H1 (cell line): Measurements from ENCODE around the gene LAMB1. TPM values are rescaled to one million over a fixed set of nuclear protein-coding genes. Genes with fewer than 3 reads are reported as not detected.

ENCODE experiments used
- CTCF ChIA-PET: fragments of 300-600 bp; sonication (Branson Sonifier 250); formaldehyde crosslinking; loops from one replicate; lab custom pipeline; 2021; ENCODE audit not compliant: partially characterized antibody; lab: Charles Lee
- POLR2A ChIA-PET: fragments of 300-600 bp; sonication (Branson Sonifier 250); formaldehyde crosslinking; loops from one replicate; lab custom pipeline; 2021; ENCODE audit warnings: inconsistent platforms; ENCODE audit not compliant: partially characterized antibody; lab: Charles Lee
- DNase-seq, 2 experiments: peaks; one replicate each; pipeline versions ENCODE4 v3.0.0 to v3.0.0-alpha.2; 2010 to 2022; ENCODE audit warnings: low spot score in 2 of 2, low read depth in 1 of 2, mixed read lengths in 1 of 2
- FAIRE-seq: peaks from 2 replicates; lab custom pipeline; 2011; peaks lifted over from hg19 to GRCh38; lab: Jason Lieb, UNC
- H2AFZ ChIP-seq: 2 replicates; pipeline ENCODE4 v1.8.1; 2012; ENCODE audit warnings: low read length, inconsistent platforms
- H2AK5ac ChIP-seq: 2 replicates; pipeline ENCODE4 v1.6.1; 2013; ENCODE audit warnings: low read depth, low read length
- H2BK120ac ChIP-seq: replicated peaks from 2 replicates; pipeline ENCODE3; 2013; ENCODE audit warnings: low read depth, low read length, inconsistent platforms
- H2BK12ac ChIP-seq: 2 replicates; pipeline ENCODE4 v1.6.1; 2013; ENCODE audit warnings: low read depth, low read length
- H2BK15ac ChIP-seq: 2 replicates; pipeline ENCODE4 v1.6.1; 2013; ENCODE audit warnings: low read length
- H2BK20ac ChIP-seq: 2 replicates; pipeline ENCODE4 v1.6.1; 2013; ENCODE audit warnings: low read length
- H2BK5ac ChIP-seq: 2 replicates; pipeline ENCODE4 v1.6.1; 2013; ENCODE audit warnings: low read depth, low read length
- H3K14ac ChIP-seq: 2 replicates; pipeline ENCODE4 v1.6.1; 2013; ENCODE audit warnings: inconsistent platforms; ENCODE audit not compliant: insufficient read length
- H3K18ac ChIP-seq: 2 replicates; pipeline ENCODE4 v1.6.1; 2013; ENCODE audit warnings: low read length; ENCODE audit errors: extremely low read depth
- H3K23ac ChIP-seq: 2 replicates; pipeline ENCODE4 v1.6.1; 2013; ENCODE audit warnings: inconsistent platforms; ENCODE audit not compliant: insufficient read length
- H3K23me2 ChIP-seq: 2 replicates; pipeline ENCODE4 v1.6.1; 2013; ENCODE audit warnings: low read depth, low read length
- H3K27ac ChIP-seq: 2 replicates; pipeline ENCODE4 v1.6.1; 2011; ENCODE audit warnings: low read depth, low read length, inconsistent platforms
- H3K27me3 ChIP-seq, 4 experiments: replicated peaks in 1 of 4; 1 replicate in 1 of 4; 2 replicates in 3 of 4; pipeline versions ENCODE4 v1.6.1 to v1.8.1; 2011 to 2013; ENCODE audit warnings: low read length in 3 of 4, mild to moderate bottlenecking in 3 of 4, inconsistent platforms in 2 of 4, mixed read lengths in 2 of 4, moderate library complexity in 1 of 4; ENCODE audit not compliant: control insufficient read depth in 3 of 4, insufficient read depth in 3 of 4; ENCODE audit errors: extremely low read depth in 1 of 4
- H3K36me3 ChIP-seq, 4 experiments: 2 replicates each; pipeline versions ENCODE4 v1.6.1 to v1.8.1; 2011 to 2013; ENCODE audit warnings: mild to moderate bottlenecking in 4 of 4, low read length in 3 of 4, moderate library complexity in 2 of 4, control low read depth in 1 of 4, inconsistent platforms in 1 of 4; ENCODE audit not compliant: insufficient read depth in 4 of 4, control insufficient read depth in 2 of 4
- H3K4ac ChIP-seq: replicated peaks from 2 replicates; pipeline ENCODE3; 2013; ENCODE audit warnings: low read length, low read depth, mixed read lengths, inconsistent platforms; ENCODE audit not compliant: insufficient read length
- H3K4me1 ChIP-seq, 4 experiments: replicated peaks in 1 of 4; 1 replicate in 1 of 4; 2 replicates in 3 of 4; pipeline versions ENCODE4 v1.6.1 to v1.8.1; 2011 to 2013; ENCODE audit warnings: low read length in 3 of 4, inconsistent platforms in 2 of 4, mixed read lengths in 1 of 4; ENCODE audit not compliant: insufficient read depth in 4 of 4, control insufficient read depth in 3 of 4
- H3K4me2 ChIP-seq, 2 experiments: 2 replicates each; pipeline versions ENCODE4 v1.6.1 to v1.8.1; 2011 to 2013; ENCODE audit warnings: low read depth in 2 of 2, low read length in 2 of 2, control low read depth in 1 of 2, inconsistent platforms in 1 of 2, mild to moderate bottlenecking in 1 of 2; ENCODE audit not compliant: insufficient read depth in 1 of 2
- H3K4me3 ChIP-seq, 4 experiments: fragments of 200-600, 300-600 bp in 1 of 4; sonication (generic), shearing (Covaris generic), sonication (Bioruptor Twin) in 1 of 4; 2 replicates each; pipeline versions ENCODE4 v1.5.1 to v1.8.1; 2011 to 2016; ENCODE audit warnings: low read length in 4 of 4, low read depth in 3 of 4, control low read depth in 2 of 4, inconsistent platforms in 2 of 4, mild to moderate bottlenecking in 2 of 4, mixed read lengths in 1 of 4, moderate library complexity in 1 of 4; ENCODE audit not compliant: insufficient read depth in 2 of 4; ENCODE audit errors: extremely low read depth in 1 of 4
- H3K56ac ChIP-seq: replicated peaks from 2 replicates; pipeline ENCODE3; 2013; ENCODE audit warnings: low read depth, mild to moderate bottlenecking, mixed read lengths, low read length, inconsistent platforms; ENCODE audit not compliant: insufficient read length
- H3K79me1 ChIP-seq: 2 replicates; pipeline ENCODE4 v1.6.1; 2013; ENCODE audit warnings: low read depth, low read length, control low read depth
- H3K79me2 ChIP-seq, 2 experiments: 2 replicates each; pipeline versions ENCODE4 v1.6.1 to v1.8.1; 2012 to 2013; ENCODE audit warnings: low read length in 2 of 2, mild to moderate bottlenecking in 2 of 2, inconsistent platforms in 1 of 2; ENCODE audit not compliant: insufficient read depth in 2 of 2, control insufficient read depth in 1 of 2
- H3K9ac ChIP-seq, 4 experiments: replicated peaks in 1 of 4; 1 replicate in 1 of 4; 2 replicates in 3 of 4; pipeline versions ENCODE4 v1.6.1 to v1.8.1; 2011 to 2013; ENCODE audit warnings: low read depth in 3 of 4, low read length in 3 of 4, control low read depth in 2 of 4, mild to moderate bottlenecking in 2 of 4, moderate library complexity in 2 of 4, inconsistent platforms in 1 of 4; ENCODE audit errors: extremely low read depth in 1 of 4
- H3K9me3 ChIP-seq, 2 experiments: 2 replicates each; pipeline versions ENCODE4 v1.6.1 to v1.8.1; 2012 to 2013; ENCODE audit warnings: mild to moderate bottlenecking in 2 of 2, moderate library complexity in 2 of 2, control low read depth in 1 of 2, inconsistent platforms in 1 of 2, low read depth in 1 of 2, low read length in 1 of 2, mixed read lengths in 1 of 2; ENCODE audit not compliant: insufficient read depth in 2 of 2
- H4K20me1 ChIP-seq, 2 experiments: replicated peaks in 1 of 2; 2 replicates each; pipeline versions ENCODE3 to v1.8.1; 2011 to 2013; ENCODE audit warnings: inconsistent platforms in 2 of 2, low read length in 2 of 2, mild to moderate bottlenecking in 1 of 2; ENCODE audit not compliant: insufficient read depth in 2 of 2, control insufficient read depth in 1 of 2
- H4K5ac ChIP-seq: 2 replicates; pipeline ENCODE4 v1.6.1; 2013; ENCODE audit warnings: low read length, low read depth, mixed read lengths, inconsistent platforms; ENCODE audit not compliant: insufficient read length
- H4K8ac ChIP-seq: 2 replicates; pipeline ENCODE4 v1.8.0; 2013; ENCODE audit warnings: mild to moderate bottlenecking, moderate library complexity, low read length, inconsistent platforms; ENCODE audit not compliant: insufficient read depth; ENCODE audit errors: extremely low read depth
- H4K91ac ChIP-seq: replicated peaks from 2 replicates; pipeline ENCODE3; 2013; ENCODE audit warnings: low read length, mixed read lengths, inconsistent platforms; ENCODE audit not compliant: insufficient read length
- POLR2A ChIP-seq, 2 experiments: IDR thresholded peaks; 1 replicate in 1 of 2; 2 replicates in 1 of 2; pipeline ENCODE4 v1.6.1; 2011; ENCODE audit warnings: low read depth in 2 of 2, low read length in 2 of 2, mild to moderate bottlenecking in 2 of 2; ENCODE audit errors: control extremely low read depth in 1 of 2
- WGBS, 2 experiments: shearing (Covaris generic) in 1 of 2; methylation state at CpG; one replicate each; pipeline versions ENCODE4 v1.1.6 to v1.1.7; 2013 to 2015; ENCODE audit warnings: low lambda C conversion rate in 2 of 2, mixed read lengths in 2 of 2, inconsistent platforms in 1 of 2, low coverage in 1 of 2, missing lambda C conversion rate in 1 of 2; ENCODE audit not compliant: insufficient replicate concordance in 2 of 2, insufficient coverage in 1 of 2, insufficient read length in 1 of 2; ENCODE audit errors: extremely low coverage in 1 of 2, missing lambda C conversion rate in 1 of 2; 5-methylcytosine and 5-hydroxymethylcytosine counted together
- polyA plus RNA-seq, 7 experiments: library from polyadenylated mRNA; depleted of rRNA in 3 of 7; stranded (reverse) in 5 of 7; unstranded in 2 of 7; fragments of >200 nt in 5 of 7; fragments of 200-250 nt in 2 of 7; gene quantifications; 1 replicate in 5 of 7; 2 replicates in 1 of 7; 4 replicates in 1 of 7; pipeline versions ENCODE4 v1.2.1 to v1.2.3, GENCODE V29; 2011 to 2013; ENCODE audit warnings: missing spikeins in 2 of 7, mixed read lengths in 2 of 7
- total RNA-seq: library from RNA; stranded (reverse); fragmentation: NEBNext Ultra II Directional; extraction: Animal tissue kit (Norgen Biotek cat#: 25700); gene quantifications from 2 replicates; pipeline ENCODE4 v1.2.1, GENCODE V29; 2021

Gene LAMB1
- total and polyA plus RNA-seq, 2 of the 8 experiments (the other 6 are each of a cell fraction or from before 2014, with no cell fraction given) = 31.9 to 38.5 TPM

DNA sequence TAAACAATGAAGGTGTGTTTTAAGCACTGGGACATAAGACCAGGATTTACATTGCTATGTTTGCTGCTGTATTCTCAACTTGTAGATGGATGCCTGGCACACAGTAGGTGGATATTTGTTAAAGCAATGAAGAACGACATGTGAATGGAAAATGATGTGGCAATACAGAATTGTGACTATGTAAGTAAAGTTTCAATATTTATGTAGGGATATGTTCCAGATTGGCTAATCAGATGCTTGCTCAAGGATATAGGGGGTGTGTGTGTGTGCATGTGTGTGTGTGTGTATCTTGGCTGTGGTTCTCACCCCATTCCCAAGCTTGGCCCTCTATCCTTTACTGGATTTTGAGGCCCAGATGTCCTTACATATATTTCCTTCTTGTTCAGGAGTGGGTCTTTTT lies 42.7 kb upstream of the LAMB1 start:
- no peaks in the 10 kb centered on the region for H3K4me1 ChIP-seq
- ChIA-PET POLR2A (no interaction called here), CTCF (interaction anchor here (1.0 to 1.3 kb wide), 2 partner anchors 9 to 20 kb away, joined by 3 to 4 read pairs; no protein-coding TSS in a partner anchor)
- no peak overlapping the region for H3K18ac ChIP-seq
- no peak overlapping the region for H4K5ac ChIP-seq
- DNase-seq = no peak
- H4K8ac ChIP-seq = no peak overlapping the region
- no peak overlapping the region for H2AK5ac ChIP-seq
- WGBS, 2 experiments = 96% methylated on average over 1 of the region's 1 CpG; no CpG with 5 or more reads in 1 of the 2 experiments
- H2BK120ac ChIP-seq = no peak overlapping the region
- no peak for FAIRE-seq
- H3K4me3 ChIP-seq = no peak overlapping the region
- no peaks in the 10 kb centered on the region for H3K27me3 ChIP-seq
- H3K56ac ChIP-seq = peak overlapping the region; percentile 59
- H4K91ac ChIP-seq = no peak overlapping the region
- H2BK5ac ChIP-seq = no peak overlapping the region
- no peak overlapping the region for H2AFZ ChIP-seq
- no peak overlapping the region for H2BK12ac ChIP-seq
- no peak overlapping the region for H3K9ac ChIP-seq
- no peak overlapping the region for H3K4ac ChIP-seq
- H3K36me3 ChIP-seq = no peaks in the 10 kb centered on the region
- no peak overlapping the region for H3K14ac ChIP-seq
- H2BK20ac ChIP-seq = no peak overlapping the region
- no peak overlapping the region for H3K4me2 ChIP-seq
- no peak overlapping the region for H3K23ac ChIP-seq
- no peak overlapping the region for H2BK15ac ChIP-seq
- H3K79me1 ChIP-seq = no peaks in the 10 kb centered on the region
- no peaks in the 10 kb centered on the region for H4K20me1 ChIP-seq
- H3K79me2 ChIP-seq = no peaks in the 10 kb centered on the region
- H3K23me2 ChIP-seq = 0 out of 2 replicates have a peak, but pooled peaks cover 1% of the 10 kb centered on the region
- no peak for TF ChIP-seq POLR2A (IDR thresholded peaks at IDR 0.05; ENCODE audit: control extremely low read depth in 1 of 2, low read depth in 2 of 2, low read length in 2 of 2)
- H3K9me3 ChIP-seq = no peaks in the 10 kb centered on the region
- H3K27ac ChIP-seq = no peak overlapping the region
